Neural cell (in vitro differentiated cells): ENCODE results near the gene PEX11B.

Source experiments
- EP300 ChIP-seq: fragments of 450-650 bp; conservative IDR thresholded peaks from 2 replicates; pipeline ENCODE4 v1.6.1; 2014; ENCODE audit warnings: antibody characterized with exemption, mild to moderate bottlenecking, moderate library complexity; ENCODE audit not compliant: poor library complexity, severe bottlenecking
- EZH2 ChIP-seq: fragments of 200-600, 300-800 bp; shearing (Covaris generic), sonication (generic); IDR thresholded peaks from 2 replicates; pipeline ENCODE4 v1.6.1; 2014; ENCODE audit warnings: antibody characterized with exemption, low read length, borderline replicate concordance, mild to moderate bottlenecking; ENCODE audit not compliant: insufficient read depth, poor library complexity, severe bottlenecking
- MXI1 ChIP-seq: fragments of 450-650 bp; conservative IDR thresholded peaks from 2 replicates; pipeline ENCODE4 v1.6.1; 2014; ENCODE audit warnings: antibody characterized with exemption, mild to moderate bottlenecking; ENCODE audit not compliant: poor library complexity, severe bottlenecking
- TAF1 ChIP-seq: IDR thresholded peaks from 2 replicates; pipeline ENCODE4 v1.6.1; 2012; ENCODE audit warnings: low read depth
- TF ChIP-seq, protein P1 (sequence below): fragments of 450-650 bp; IDR thresholded peaks from 2 replicates; pipeline ENCODE4 v1.5.1; 2014; ENCODE audit warnings: antibody characterized with exemption, mild to moderate bottlenecking, moderate library complexity; ENCODE audit not compliant: poor library complexity, severe bottlenecking
- TF ChIP-seq, protein P2 (sequence below): IDR thresholded peaks from 2 replicates; pipeline ENCODE4 v1.6.1; 2012; ENCODE audit warnings: borderline replicate concordance

DNA sequence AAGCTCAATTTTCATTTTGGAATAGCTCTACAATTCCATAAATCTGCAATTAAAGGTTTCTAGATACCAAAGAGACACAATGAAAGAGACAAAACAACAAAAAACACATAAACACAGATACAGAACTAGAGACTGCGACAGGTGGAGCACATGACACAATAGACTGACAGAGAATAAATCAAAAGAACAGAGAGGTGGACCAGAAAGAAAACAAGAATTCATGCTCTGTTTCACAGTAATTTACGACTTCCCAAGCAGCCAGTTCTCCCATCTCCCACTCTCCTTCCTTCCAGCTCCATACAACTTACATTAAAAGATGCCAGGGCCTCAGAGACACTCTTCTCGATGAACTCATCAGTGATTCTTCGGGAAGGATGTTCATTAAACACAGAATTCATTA is 23.9 kb upstream of the PEX11B start:
- TF ChIP-seq, protein P1, sequence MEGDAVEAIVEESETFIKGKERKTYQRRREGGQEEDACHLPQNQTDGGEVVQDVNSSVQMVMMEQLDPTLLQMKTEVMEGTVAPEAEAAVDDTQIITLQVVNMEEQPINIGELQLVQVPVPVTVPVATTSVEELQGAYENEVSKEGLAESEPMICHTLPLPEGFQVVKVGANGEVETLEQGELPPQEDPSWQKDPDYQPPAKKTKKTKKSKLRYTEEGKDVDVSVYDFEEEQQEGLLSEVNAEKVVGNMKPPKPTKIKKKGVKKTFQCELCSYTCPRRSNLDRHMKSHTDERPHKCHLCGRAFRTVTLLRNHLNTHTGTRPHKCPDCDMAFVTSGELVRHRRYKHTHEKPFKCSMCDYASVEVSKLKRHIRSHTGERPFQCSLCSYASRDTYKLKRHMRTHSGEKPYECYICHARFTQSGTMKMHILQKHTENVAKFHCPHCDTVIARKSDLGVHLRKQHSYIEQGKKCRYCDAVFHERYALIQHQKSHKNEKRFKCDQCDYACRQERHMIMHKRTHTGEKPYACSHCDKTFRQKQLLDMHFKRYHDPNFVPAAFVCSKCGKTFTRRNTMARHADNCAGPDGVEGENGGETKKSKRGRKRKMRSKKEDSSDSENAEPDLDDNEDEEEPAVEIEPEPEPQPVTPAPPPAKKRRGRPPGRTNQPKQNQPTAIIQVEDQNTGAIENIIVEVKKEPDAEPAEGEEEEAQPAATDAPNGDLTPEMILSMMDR = no peak
- TF ChIP-seq, protein P2, sequence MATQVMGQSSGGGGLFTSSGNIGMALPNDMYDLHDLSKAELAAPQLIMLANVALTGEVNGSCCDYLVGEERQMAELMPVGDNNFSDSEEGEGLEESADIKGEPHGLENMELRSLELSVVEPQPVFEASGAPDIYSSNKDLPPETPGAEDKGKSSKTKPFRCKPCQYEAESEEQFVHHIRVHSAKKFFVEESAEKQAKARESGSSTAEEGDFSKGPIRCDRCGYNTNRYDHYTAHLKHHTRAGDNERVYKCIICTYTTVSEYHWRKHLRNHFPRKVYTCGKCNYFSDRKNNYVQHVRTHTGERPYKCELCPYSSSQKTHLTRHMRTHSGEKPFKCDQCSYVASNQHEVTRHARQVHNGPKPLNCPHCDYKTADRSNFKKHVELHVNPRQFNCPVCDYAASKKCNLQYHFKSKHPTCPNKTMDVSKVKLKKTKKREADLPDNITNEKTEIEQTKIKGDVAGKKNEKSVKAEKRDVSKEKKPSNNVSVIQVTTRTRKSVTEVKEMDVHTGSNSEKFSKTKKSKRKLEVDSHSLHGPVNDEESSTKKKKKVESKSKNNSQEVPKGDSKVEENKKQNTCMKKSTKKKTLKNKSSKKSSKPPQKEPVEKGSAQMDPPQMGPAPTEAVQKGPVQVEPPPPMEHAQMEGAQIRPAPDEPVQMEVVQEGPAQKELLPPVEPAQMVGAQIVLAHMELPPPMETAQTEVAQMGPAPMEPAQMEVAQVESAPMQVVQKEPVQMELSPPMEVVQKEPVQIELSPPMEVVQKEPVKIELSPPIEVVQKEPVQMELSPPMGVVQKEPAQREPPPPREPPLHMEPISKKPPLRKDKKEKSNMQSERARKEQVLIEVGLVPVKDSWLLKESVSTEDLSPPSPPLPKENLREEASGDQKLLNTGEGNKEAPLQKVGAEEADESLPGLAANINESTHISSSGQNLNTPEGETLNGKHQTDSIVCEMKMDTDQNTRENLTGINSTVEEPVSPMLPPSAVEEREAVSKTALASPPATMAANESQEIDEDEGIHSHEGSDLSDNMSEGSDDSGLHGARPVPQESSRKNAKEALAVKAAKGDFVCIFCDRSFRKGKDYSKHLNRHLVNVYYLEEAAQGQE = no peak
- TF ChIP-seq TAF1 (no peak), EZH2 (no peak), MXI1 (no peak), EP300 (no peak)
